ENCODE results near the gene GUCD1. TPM values are rescaled to one million over a fixed set of nuclear protein-coding genes. Genes with fewer than 3 reads are reported as not detected.

Gene GUCD1
- total and polyA plus RNA-seq, 2 of the 8 experiments (the other 6 are each of a cell fraction or from before 2014, with no cell fraction given) = 85.2 to 128 TPM

GRCh38 chr22:24576778-24577177, 21.8 kb upstream of the GUCD1 start:
- no peak overlapping the region for H2AK5ac ChIP-seq (ENCODE audit: low read depth, low read length)
- no peak overlapping the region for H3K18ac ChIP-seq (ENCODE audit: extremely low read depth, low read length)
- no peak overlapping the region for H3K9ac ChIP-seq (replicated peaks in 1 of 4; ENCODE audit: extremely low read depth in 1 of 4, low read depth in 3 of 4, low read length in 3 of 4)
- no peak overlapping the region for H3K27ac ChIP-seq (ENCODE audit: low read depth, low read length)
- H3K79me2 ChIP-seq (ENCODE audit: control insufficient read depth in 1 of 2, insufficient read depth in 2 of 2, low read length in 2 of 2) = no peaks in the 10 kb centered on the region
- no peak overlapping the region for H2BK20ac ChIP-seq (ENCODE audit: low read length)
- 77% methylated on average over 1 of the region's 1 CpG; no CpG with 5 or more reads in 1 of the 2 experiments for WGBS, 2 experiments (ENCODE audit: extremely low coverage in 1 of 2, insufficient coverage in 1 of 2, insufficient read length in 1 of 2, insufficient replicate concordance in 2 of 2, low coverage in 1 of 2, low lambda C conversion rate in 2 of 2, missing lambda C conversion rate in 1 of 2)
- no peak overlapping the region for H2BK15ac ChIP-seq (ENCODE audit: low read length)
- H3K79me1 ChIP-seq (ENCODE audit: low read depth, low read length) = 0 out of 2 replicates have a peak, but pooled peaks cover 2% of the 10 kb centered on the region
- H3K23me2 ChIP-seq (ENCODE audit: low read depth, low read length) = no peaks in the 10 kb centered on the region
- DNase-seq (ENCODE audit: low read depth in 1 of 2, low spot score in 2 of 2) (no peak), FAIRE-seq (no peak)
- no peak overlapping the region for H2BK120ac ChIP-seq (replicated peaks; ENCODE audit: low read depth, low read length)
- no peaks in the 10 kb centered on the region for H3K27me3 ChIP-seq (replicated peaks in 1 of 4; ENCODE audit: control insufficient read depth in 3 of 4, extremely low read depth in 1 of 4, insufficient read depth in 3 of 4, low read length in 3 of 4)
- no peak overlapping the region for H3K4me2 ChIP-seq (ENCODE audit: insufficient read depth in 1 of 2, low read depth in 2 of 2, low read length in 2 of 2)
- H4K91ac ChIP-seq (replicated peaks; ENCODE audit: insufficient read length, low read length) = no peak overlapping the region
- CTCF ChIA-PET (ENCODE audit: partially characterized antibody) = interaction anchor here (1.3 to 1.5 kb wide), 2 partner anchors 7 to 226 kb away, joined by 3 to 4 read pairs; no protein-coding TSS in a partner anchor
- H4K20me1 ChIP-seq (replicated peaks in 1 of 2; ENCODE audit: control insufficient read depth in 1 of 2, insufficient read depth in 2 of 2, low read length in 2 of 2) = peaks cover 2 to 4% of the 10 kb centered on the region in 2 experiments
- no peaks in the 10 kb centered on the region; a peak in 1 of 7 replicates for H3K4me1 ChIP-seq (replicated peaks in 1 of 4; ENCODE audit: control insufficient read depth in 3 of 4, insufficient read depth in 4 of 4, low read length in 3 of 4)
- H3K4me3 ChIP-seq (ENCODE audit: extremely low read depth in 1 of 4, insufficient read depth in 2 of 4, low read depth in 3 of 4, low read length in 4 of 4) = no peak overlapping the region
- no peak overlapping the region for H2BK12ac ChIP-seq (ENCODE audit: low read depth, low read length)
- H2AFZ ChIP-seq (ENCODE audit: low read length) = no peak overlapping the region
- H4K5ac ChIP-seq (ENCODE audit: insufficient read length, low read depth, low read length) = no peak overlapping the region
- H3K4ac ChIP-seq (replicated peaks; ENCODE audit: insufficient read length, low read depth, low read length) = no peak overlapping the region
- H3K36me3 ChIP-seq (ENCODE audit: control insufficient read depth in 2 of 4, insufficient read depth in 4 of 4, low read length in 3 of 4) = peaks cover 15 to 30% (median 24%) of the 10 kb centered on the region in 4 experiments
- H3K14ac ChIP-seq (ENCODE audit: insufficient read length) = no peak overlapping the region
- no peaks in the 10 kb centered on the region for H3K9me3 ChIP-seq (ENCODE audit: insufficient read depth in 2 of 2, low read depth in 1 of 2, low read length in 1 of 2)
- H2BK5ac ChIP-seq (ENCODE audit: low read depth, low read length) = no peak overlapping the region
- no peak overlapping the region for H4K8ac ChIP-seq (ENCODE audit: extremely low read depth, insufficient read depth, low read length)
- H3K56ac ChIP-seq (replicated peaks; ENCODE audit: insufficient read length, low read depth, low read length) = no peak overlapping the region
- POLR2A ChIA-PET (ENCODE audit: partially characterized antibody) = interaction anchor here (1.1 to 4.4 kb wide), 7 partner anchors 9 to 20 kb away, joined by 3 to 26 read pairs (median 4); partner anchors contain the start of gene LRRC75B
- H3K23ac ChIP-seq (ENCODE audit: insufficient read length) = no peak overlapping the region
- no peak for TF ChIP-seq SUZ12 (IDR thresholded peaks at IDR 0.05; ENCODE audit: low read length)
